Lung (tissue), 12 donors: ENCODE results near the gene TM2D1. TPM values are rescaled to one million over a fixed set of nuclear protein-coding genes. Genes with fewer than 3 reads are reported as not detected.
"Not testable (repeated sequence)": the region's sequence is repeated elsewhere in the genome, so short reads cannot be mapped to it uniquely, and the experiment has no call there.

Experiments
- ATAC-seq: fragments of 200-7000 bp; cut with Tn5 transposase; one replicate; pipeline ENCODE4 v1.9.1; 2020; ENCODE audit warnings: moderate number of reproducible peaks; ENCODE audit not compliant: insufficient read depth, low FRiP score
- DNase-seq, 3 donors: peaks; one replicate each; pipeline ENCODE4 v3.0.0-alpha.2; 2013 to 2017
- H3K27ac ChIP-seq, 2 donors: one replicate each; pipeline ENCODE4 v1.5.1; 2013; ENCODE audit warnings: mild to moderate bottlenecking in 2 of 2, moderate library complexity in 2 of 2, control low read depth in 1 of 2, inconsistent platforms in 1 of 2, low read depth in 1 of 2, low read length in 1 of 2
- H3K27me3 ChIP-seq, 3 donors: one replicate each; pipeline ENCODE4 v1.5.1; 2013; ENCODE audit warnings: low read length in 2 of 3; ENCODE audit not compliant: control insufficient read depth in 3 of 3, insufficient read depth in 3 of 3
- H3K36me3 ChIP-seq, 4 donors: one replicate each; pipeline ENCODE4 v1.5.1; 2013; ENCODE audit warnings: low read length in 4 of 4, mild to moderate bottlenecking in 1 of 4, moderate library complexity in 1 of 4; ENCODE audit not compliant: control insufficient read depth in 4 of 4, insufficient read depth in 4 of 4
- H3K4me1 ChIP-seq, 5 donors: one replicate each; pipeline ENCODE4 v1.5.1; 2013; ENCODE audit warnings: low read length in 5 of 5, mild to moderate bottlenecking in 2 of 5, moderate library complexity in 1 of 5; ENCODE audit not compliant: control insufficient read depth in 5 of 5, insufficient read depth in 5 of 5
- H3K4me3 ChIP-seq: one replicate; pipeline ENCODE4 v1.5.1; 2013; ENCODE audit warnings: mild to moderate bottlenecking, control low read depth, moderate library complexity
- H3K9ac ChIP-seq, 2 donors: one replicate each; pipeline ENCODE4 v1.5.1; 2013; ENCODE audit warnings: low read length in 2 of 2, control low read depth in 1 of 2; ENCODE audit not compliant: insufficient read depth in 1 of 2
- H3K9me3 ChIP-seq, 4 donors: one replicate each; pipeline ENCODE4 v1.5.1; 2013; ENCODE audit warnings: low read length in 3 of 4, mild to moderate bottlenecking in 1 of 4, moderate library complexity in 1 of 4; ENCODE audit not compliant: control insufficient read depth in 4 of 4, insufficient read depth in 3 of 4
- CTCF ChIP-seq: IDR thresholded peaks from 2 replicates; pipeline ENCODE4 v1.5.1; 2012; ENCODE audit warnings: mild to moderate bottlenecking; ENCODE audit errors: control extremely low read depth, extremely low read depth
- WGBS, 2 donors: extraction: QIAGEN DNeasy Blood & Tissue Kit; methylation state at CpG; one replicate each; pipeline ENCODE4 v1.1.7; 2013; 5-methylcytosine and 5-hydroxymethylcytosine counted together
- polyA plus RNA-seq, 2 donors: library from polyadenylated mRNA; stranded (reverse); fragments of 200-250 nt; gene quantifications; one replicate each; pipeline ENCODE4 v1.2.1, GENCODE V29; 2013
- total RNA-seq, 2 donors: library from RNA; depleted of rRNA in 1 of 2; stranded (reverse); fragments of >200 nt in 1 of 2; gene quantifications; one replicate each; pipeline ENCODE4 v1.2.1, GENCODE V29; 2014 to 2021
- donor health status: control.
- donor health status: control.
- donor health status: Bipolar disorder and iron deficiency.
- donor health status: healthy.
- donor health status: DM: yes; HTN: yes; CAD: no.

The TM2D1 gene
- total and polyA plus RNA-seq, 4 donors: 15.8 to 94.3 (median 33.7) TPM

GRCh38 chr1:61727544-61727943, 2.6 kb upstream of the TM2D1 start:
- whole genome bisulfite sequencing, 2 donors: 70 to 75% methylated on average over 3 of the region's 3 CpGs
- Histone ChIP-seq H3K4me3 (no peak overlapping the region), H3K9me3 (peaks cover 0 to 2% (median 0%) of the 10 kb centered on the region in 4 donors), H3K27ac (no peak overlapping the region), H3K27me3 (no peaks in the 10 kb centered on the region), H3K36me3 (peaks cover 0 to 4% (median 0%) of the 10 kb centered on the region in 4 donors), H3K4me1 (peaks cover 3 to 11% (median 6%) of the 10 kb centered on the region in 5 donors), H3K9ac (no peak overlapping the region)
- ATAC-seq (no peak), DNase-seq (no peak)
- TF ChIP-seq CTCF: no peak

GRCh38 chr1:61724506-61724812, 482 bp downstream of the TM2D1 start:
- no peak for TF ChIP-seq CTCF
- peak overlapping the region; percentile 96 to 98 for H3K27ac ChIP-seq
- peaks cover 0 to 4% (median 1%) of the 10 kb centered on the region in 4 donors for H3K36me3 ChIP-seq
- WGBS, 2 donors: 0 to 2% methylated on average over 3 of the region's 3 CpGs
- H3K4me1 ChIP-seq: peaks cover 3 to 11% (median 6%) of the 10 kb centered on the region in 5 donors
- ATAC-seq (no peak), DNase-seq (peak in 1 of 3 donors; percentile 25)
- peak overlapping the region; percentile 95 to 98 for H3K9ac ChIP-seq
- peak overlapping the region; percentile 93 for H3K4me3 ChIP-seq
- H3K9me3 ChIP-seq: peaks cover 0 to 2% (median 0%) of the 10 kb centered on the region in 4 donors
- no peaks in the 10 kb centered on the region for H3K27me3 ChIP-seq

GRCh38 chr1:61718996-61719663, 5.8 kb downstream of the TM2D1 start:
- H3K4me3 ChIP-seq, H3K9ac ChIP-seq, H3K27ac ChIP-seq, DNase-seq, H3K27me3 ChIP-seq, H3K9me3 ChIP-seq, H3K4me1 ChIP-seq, ATAC-seq: not testable (repeated sequence)
- H3K36me3 ChIP-seq: peaks cover 0 to 10% (median 3%) of the 10 kb centered on the region in 4 donors
- WGBS, 2 donors: 89 to 93% methylated on average over 8 of the region's 8 CpGs

- TF ChIP-seq CTCF: no peak
- DNase-seq (no peak), ATAC-seq (no peak)
- H3K9me3 ChIP-seq: no peaks in the 10 kb centered on the region
- H3K4me3 ChIP-seq: no peak overlapping the region
- no peaks in the 10 kb centered on the region for H3K27me3 ChIP-seq
- H3K36me3 ChIP-seq: peaks cover 10 to 12% (median 11%) of the 10 kb centered on the region in 4 donors
- H3K4me1 ChIP-seq: no peaks in the 10 kb centered on the region
- H3K27ac ChIP-seq: no peak overlapping the region
- no peak overlapping the region for H3K9ac ChIP-seq
These were observed 13.0 kb downstream of the TM2D1 start for GRCh38 chr1:61711969-61712368.

- not testable (repeated sequence) for H3K9me3 ChIP-seq
These were observed 13.7 kb downstream of the TM2D1 start for GRCh38 chr1:61711257-61711656.

More at GRCh38 chr1:61711257-61711656, 13.7 kb downstream of the TM2D1 start:
- H3K4me3 ChIP-seq, H3K9ac ChIP-seq, H3K4me1 ChIP-seq, H3K27ac ChIP-seq, H3K27me3 ChIP-seq, ATAC-seq, DNase-seq: not testable (repeated sequence)
- WGBS, 2 donors: 93 to 98% methylated on average over 4 of the region's 4 CpGs
- H3K36me3 ChIP-seq: peaks cover 10 to 14% (median 11%) of the 10 kb centered on the region in 4 donors
